Measurements from ENCODE around the gene BLOC1S1.

- TF ChIP-seq, protein P1, sequence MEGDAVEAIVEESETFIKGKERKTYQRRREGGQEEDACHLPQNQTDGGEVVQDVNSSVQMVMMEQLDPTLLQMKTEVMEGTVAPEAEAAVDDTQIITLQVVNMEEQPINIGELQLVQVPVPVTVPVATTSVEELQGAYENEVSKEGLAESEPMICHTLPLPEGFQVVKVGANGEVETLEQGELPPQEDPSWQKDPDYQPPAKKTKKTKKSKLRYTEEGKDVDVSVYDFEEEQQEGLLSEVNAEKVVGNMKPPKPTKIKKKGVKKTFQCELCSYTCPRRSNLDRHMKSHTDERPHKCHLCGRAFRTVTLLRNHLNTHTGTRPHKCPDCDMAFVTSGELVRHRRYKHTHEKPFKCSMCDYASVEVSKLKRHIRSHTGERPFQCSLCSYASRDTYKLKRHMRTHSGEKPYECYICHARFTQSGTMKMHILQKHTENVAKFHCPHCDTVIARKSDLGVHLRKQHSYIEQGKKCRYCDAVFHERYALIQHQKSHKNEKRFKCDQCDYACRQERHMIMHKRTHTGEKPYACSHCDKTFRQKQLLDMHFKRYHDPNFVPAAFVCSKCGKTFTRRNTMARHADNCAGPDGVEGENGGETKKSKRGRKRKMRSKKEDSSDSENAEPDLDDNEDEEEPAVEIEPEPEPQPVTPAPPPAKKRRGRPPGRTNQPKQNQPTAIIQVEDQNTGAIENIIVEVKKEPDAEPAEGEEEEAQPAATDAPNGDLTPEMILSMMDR (conservative IDR thresholded peaks at IDR 0.05; ENCODE audit: low read length) = no peak
- TF ChIP-seq EZH2phosphoT487 (IDR thresholded peaks at IDR 0.05; ENCODE audit: borderline replicate concordance) = no peak
Measured at GRCh38 chr12:55745361-55746173, 29.7 kb downstream of the BLOC1S1 start.
